HAP-1 (cell line): ENCODE results near the gene VIL1.

Experiments
- DNase-seq, 2 experiments: peaks; one replicate each; pipeline ENCODE4 v3.0.0-alpha.2; 2016 to 2020; ENCODE audit warnings: low spot score in 2 of 2
- H3K27me3 ChIP-seq: fragments of 250-450 bp; sonication (Bioruptor Pico); 2 replicates; pipeline ENCODE4 v1.5.1; 2020; ENCODE audit warnings: low read depth, mild to moderate bottlenecking, moderate library complexity
- H3K36me3 ChIP-seq: fragments of 250-450 bp; sonication (Bioruptor Pico); replicated peaks from 2 replicates; pipeline ENCODE4 v1.5.1; 2020; ENCODE audit warnings: mild to moderate bottlenecking
- H3K4me1 ChIP-seq: fragments of 250-450 bp; sonication (Bioruptor Pico); 2 replicates; pipeline ENCODE4 v1.5.1; 2020; ENCODE audit warnings: mild to moderate bottlenecking
- H3K4me3 ChIP-seq: fragments of 250-450 bp; sonication (Bioruptor Pico); 2 replicates; pipeline ENCODE4 v1.5.1; 2020; ENCODE audit warnings: mild to moderate bottlenecking, moderate library complexity
- H3K9me3 ChIP-seq: fragments of 250-450 bp; sonication (Bioruptor Pico); 2 replicates; pipeline ENCODE4 v1.5.1; 2020; ENCODE audit warnings: mild to moderate bottlenecking, moderate library complexity
- in situ Hi-C: fragments of 300-500 bp; cut with MboI; formaldehyde crosslinking; loops from 3 replicates; pipeline ENCODE4 v1.14.3; 2020; ENCODE audit warnings: low sequenced_read_pairs, inconsistent platforms, mixed read lengths

Gene VIL1

DNA sequence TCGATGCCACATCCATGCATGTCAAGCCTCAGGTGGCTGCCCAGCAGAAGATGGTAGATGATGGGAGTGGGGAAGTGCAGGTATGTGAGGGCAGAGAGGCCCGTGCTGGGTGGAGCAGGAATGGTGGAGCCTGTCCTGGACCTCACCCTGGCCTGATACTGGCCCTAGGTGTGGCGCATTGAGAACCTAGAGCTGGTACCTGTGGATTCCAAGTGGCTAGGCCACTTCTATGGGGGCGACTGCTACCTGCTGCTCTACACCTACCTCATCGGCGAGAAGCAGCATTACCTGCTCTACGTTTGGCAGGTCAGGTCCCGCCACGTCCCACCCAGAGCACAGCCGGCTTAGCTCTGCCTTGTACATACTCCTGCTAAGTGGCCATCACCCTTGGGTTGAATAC, 13.0 kb downstream of the VIL1 start:
- in situ Hi-C loops, result no loop called here
- Histone ChIP-seq H3K27me3 (no peaks in the 10 kb centered on the region), H3K4me3 (no peak overlapping the region)

DNA sequence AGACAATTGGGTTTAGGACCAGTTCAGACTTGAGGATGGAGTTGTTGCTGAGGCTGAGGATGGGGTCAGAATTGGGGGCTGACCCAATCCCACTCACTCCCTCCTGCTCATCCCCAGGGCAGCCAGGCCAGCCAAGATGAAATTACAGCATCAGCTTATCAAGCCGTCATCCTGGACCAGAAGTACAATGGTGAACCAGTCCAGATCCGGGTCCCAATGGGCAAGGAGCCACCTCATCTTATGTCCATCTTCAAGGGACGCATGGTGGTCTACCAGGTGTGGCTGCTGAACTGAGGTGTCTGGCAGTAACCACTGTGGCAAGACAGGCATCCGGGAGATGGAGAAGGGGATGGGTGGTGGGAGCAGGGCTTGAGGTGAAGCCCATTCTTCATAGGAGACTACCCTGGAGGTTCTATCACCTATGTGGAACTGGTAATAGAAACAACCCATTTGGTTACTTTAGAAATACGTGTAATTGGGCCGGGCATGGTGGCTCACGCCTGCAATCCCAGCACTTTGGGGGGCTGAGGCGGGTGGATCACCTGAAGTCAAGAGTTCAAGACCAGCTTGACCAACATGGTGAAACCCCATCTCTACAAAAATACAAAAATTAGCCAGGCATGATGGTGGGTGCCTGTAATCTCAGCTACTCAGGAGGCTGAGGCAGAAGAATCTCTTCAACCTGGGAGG, 13.9 kb downstream of the VIL1 start:
- in situ Hi-C loops, result no loop called here
- no peaks in the 10 kb centered on the region for H3K9me3 ChIP-seq
- no peak for DNase-seq
- H3K36me3 ChIP-seq, result no peaks in the 10 kb centered on the region
- no peaks in the 10 kb centered on the region for H3K4me1 ChIP-seq
- H3K4me3 ChIP-seq, result no peak overlapping the region
- no peaks in the 10 kb centered on the region for H3K27me3 ChIP-seq

More for the DNA sequence above, 13.0 kb downstream of the VIL1 start:
- Histone ChIP-seq H3K36me3 (no peaks in the 10 kb centered on the region), H3K4me1 (no peaks in the 10 kb centered on the region), H3K9me3 (no peaks in the 10 kb centered on the region)
- DNase-seq, result no peak

DNA sequence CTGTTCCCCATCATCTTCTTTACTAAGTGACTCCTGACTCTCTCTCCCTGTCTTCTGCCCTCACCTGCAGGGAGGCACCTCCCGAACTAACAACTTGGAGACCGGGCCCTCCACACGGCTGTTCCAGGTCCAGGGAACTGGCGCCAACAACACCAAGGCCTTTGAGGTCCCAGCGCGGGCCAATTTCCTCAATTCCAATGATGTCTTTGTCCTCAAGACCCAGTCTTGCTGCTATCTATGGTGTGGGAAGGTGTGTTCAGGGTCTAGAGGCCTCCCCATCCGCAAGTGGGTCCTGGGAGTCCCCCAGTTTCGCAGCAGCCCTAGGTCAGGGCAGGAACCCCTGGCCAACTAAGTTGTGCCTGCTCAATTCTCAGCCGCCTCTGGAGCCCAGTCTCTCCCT, 15.5 kb downstream of the VIL1 start:
- no peaks in the 10 kb centered on the region for H3K27me3 ChIP-seq
- DNase-seq, result no peak

DNA sequence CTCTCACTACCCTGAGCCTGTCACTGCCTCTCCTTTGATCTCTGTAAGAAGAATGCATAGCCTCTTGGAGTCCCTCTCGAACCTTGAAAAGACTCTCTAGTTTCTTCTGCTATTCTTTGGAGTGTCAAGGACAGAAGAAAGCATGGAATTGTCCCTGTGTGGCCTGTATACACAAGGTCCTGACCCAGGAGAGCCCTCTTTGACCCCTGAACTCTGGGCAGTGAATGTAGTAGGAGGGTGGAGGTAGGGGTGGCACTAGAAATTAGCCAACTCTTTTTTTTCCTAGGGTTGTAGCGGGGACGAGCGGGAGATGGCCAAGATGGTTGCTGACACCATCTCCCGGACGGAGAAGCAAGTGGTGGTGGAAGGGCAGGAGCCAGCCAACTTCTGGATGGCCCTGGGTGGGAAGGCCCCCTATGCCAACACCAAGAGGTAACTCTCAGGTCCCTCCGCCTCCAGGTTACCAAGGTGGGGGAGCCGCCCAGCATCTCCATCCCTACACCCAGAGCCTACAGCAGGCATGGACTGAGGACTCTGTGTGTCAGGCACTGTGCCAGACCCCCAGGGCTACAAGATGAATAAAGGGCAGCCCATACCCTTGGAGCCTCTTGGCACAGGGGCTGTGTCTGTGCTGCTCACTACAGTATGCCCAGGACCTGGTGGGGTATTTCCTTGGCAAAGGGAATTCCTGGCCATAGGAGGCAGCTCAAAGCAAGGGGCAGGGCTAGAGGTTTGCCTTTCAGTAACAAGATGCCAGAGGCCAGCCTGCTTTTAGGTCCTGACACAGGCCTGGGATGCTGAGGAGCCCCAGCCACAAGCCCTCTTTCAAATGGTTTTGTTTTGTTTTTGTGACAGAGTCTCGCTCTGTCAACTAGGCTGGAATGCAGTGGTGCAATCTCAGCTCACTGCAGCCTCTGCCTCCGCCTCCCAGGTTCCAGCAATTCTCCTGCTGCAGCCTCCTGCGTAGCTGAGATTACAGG, 16.4 kb downstream of the VIL1 start:
- in situ Hi-C loops, result no loop called here
- Histone ChIP-seq H3K9me3 (no peaks in the 10 kb centered on the region), H3K27me3 (no peaks in the 10 kb centered on the region), H3K36me3 (no peaks in the 10 kb centered on the region), H3K4me1 (no peaks in the 10 kb centered on the region), H3K4me3 (no peak overlapping the region)
- no peak for DNase-seq

More for the DNA sequence above, 15.5 kb downstream of the VIL1 start:
- Histone ChIP-seq H3K4me3 (no peak overlapping the region), H3K36me3 (no peaks in the 10 kb centered on the region), H3K9me3 (no peaks in the 10 kb centered on the region), H3K4me1 (no peaks in the 10 kb centered on the region)
- in situ Hi-C loops, result no loop called here

DNA sequence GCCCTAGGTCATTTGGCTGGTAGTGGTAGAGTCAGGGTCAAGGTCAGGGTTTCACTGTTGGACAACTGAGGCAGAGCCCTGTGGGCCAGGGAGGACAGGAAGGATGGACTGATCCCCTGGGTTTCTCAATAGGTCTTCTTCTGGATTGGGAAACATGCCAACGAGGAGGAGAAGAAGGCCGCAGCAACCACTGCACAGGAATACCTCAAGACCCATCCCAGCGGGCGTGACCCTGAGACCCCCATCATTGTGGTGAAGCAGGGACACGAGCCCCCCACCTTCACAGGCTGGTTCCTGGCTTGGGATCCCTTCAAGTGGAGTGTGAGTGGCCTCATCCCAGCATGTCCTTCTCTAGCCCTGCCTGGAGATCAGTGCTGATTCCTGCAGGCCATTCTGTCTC, 18.1 kb downstream of the VIL1 start:
- Histone ChIP-seq H3K36me3 (no peaks in the 10 kb centered on the region), H3K9me3 (no peaks in the 10 kb centered on the region), H3K27me3 (no peaks in the 10 kb centered on the region), H3K4me3 (no peak overlapping the region), H3K4me1 (no peaks in the 10 kb centered on the region)
- no peak for DNase-seq
- in situ Hi-C loops, result no loop called here

DNA sequence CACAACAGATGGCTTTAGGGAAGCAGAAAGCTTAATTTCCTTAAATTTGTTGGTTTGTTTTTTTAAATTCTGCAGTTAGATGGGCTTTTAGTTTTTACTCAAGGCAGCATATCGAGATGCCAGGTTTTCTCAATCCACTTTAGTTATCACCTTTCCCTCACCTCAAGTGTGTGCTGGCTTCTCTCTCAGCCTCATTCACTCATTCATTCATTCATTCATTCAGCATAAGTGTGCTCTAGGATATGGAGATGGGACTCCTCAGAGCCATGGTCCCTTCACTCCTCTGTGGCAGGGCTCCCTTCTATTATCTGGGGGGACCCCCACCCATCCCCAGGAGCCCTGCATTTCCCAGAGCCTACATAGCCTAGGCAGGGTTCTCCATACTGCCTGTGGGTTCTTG, 19.0 kb downstream of the VIL1 start:
- H3K4me3 ChIP-seq, result no peak overlapping the region
- H3K4me1 ChIP-seq, result no peaks in the 10 kb centered on the region
- in situ Hi-C loops, result no loop called here
- H3K27me3 ChIP-seq, result no peaks in the 10 kb centered on the region
- H3K9me3 ChIP-seq, result no peaks in the 10 kb centered on the region
- no peaks in the 10 kb centered on the region for H3K36me3 ChIP-seq
- DNase-seq, result no peak

DNA sequence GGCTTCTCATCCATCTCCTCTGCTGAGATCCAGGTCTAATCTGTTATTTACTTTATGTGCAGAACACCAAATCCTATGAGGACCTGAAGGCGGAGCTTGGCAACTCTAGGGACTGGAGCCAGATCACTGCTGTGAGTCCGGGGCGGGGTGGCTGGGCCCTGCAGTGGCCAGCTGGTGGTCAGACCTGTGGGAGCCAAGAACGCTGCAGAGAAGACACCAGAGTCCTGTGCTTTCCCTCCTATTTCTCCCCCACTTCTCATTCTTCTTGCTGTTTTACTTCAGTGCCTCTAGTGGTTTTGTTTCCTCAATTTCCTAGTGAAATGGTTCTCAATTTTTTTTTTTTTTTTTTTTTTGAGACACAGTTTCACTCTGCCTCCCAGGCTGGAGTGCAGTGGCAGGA, 19.7 kb downstream of the VIL1 start:
- Histone ChIP-seq H3K36me3 (no peaks in the 10 kb centered on the region), H3K4me3 (no peak overlapping the region), H3K9me3 (no peaks in the 10 kb centered on the region), H3K4me1 (no peaks in the 10 kb centered on the region), H3K27me3 (no peaks in the 10 kb centered on the region)
- no peak for DNase-seq
- in situ Hi-C loops, result no loop called here

DNA sequence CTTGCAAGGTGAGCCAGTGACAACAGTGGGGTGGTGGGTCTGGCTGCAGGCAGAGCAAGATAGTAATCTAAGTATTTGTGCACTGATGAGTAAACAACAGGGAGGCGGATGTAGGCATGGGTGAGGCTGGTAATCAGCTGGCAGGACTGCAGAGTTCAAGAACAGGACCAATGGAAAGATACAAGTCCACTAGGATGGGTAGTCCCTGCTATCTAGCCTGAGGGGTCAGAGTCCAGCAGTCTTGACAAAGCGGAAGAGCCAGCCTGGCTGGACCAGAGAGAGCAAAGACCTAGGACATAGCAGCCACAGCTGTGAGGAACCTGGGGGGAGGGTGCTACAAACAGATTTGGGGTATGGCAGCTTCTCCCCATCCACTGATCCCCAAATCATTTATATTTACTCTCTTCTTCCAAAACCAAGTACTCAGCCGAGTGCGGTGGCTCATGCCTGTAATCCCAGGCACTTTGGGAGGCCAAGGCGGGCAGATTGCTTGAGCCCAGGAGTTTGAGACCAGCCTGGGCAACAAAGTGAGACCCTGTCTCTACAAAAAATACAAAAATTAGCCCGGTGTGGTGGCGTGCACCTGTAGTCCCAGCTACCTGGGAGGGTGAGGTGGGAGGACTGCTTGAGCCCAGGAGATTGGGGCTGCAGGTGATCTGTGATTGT, 25.9 kb downstream of the VIL1 start:
- no peak for DNase-seq
- H3K27me3 ChIP-seq, result no peaks in the 10 kb centered on the region
- in situ Hi-C loops, result no loop called here
- peaks cover 5% of the 10 kb centered on the region; the same call in 1 of the 2 replicates for H3K36me3 ChIP-seq
- peaks cover 3% of the 10 kb centered on the region; the same call in 1 of the 2 replicates for H3K4me1 ChIP-seq
- no peaks in the 10 kb centered on the region for H3K9me3 ChIP-seq
- no peak overlapping the region for H3K4me3 ChIP-seq

DNA sequence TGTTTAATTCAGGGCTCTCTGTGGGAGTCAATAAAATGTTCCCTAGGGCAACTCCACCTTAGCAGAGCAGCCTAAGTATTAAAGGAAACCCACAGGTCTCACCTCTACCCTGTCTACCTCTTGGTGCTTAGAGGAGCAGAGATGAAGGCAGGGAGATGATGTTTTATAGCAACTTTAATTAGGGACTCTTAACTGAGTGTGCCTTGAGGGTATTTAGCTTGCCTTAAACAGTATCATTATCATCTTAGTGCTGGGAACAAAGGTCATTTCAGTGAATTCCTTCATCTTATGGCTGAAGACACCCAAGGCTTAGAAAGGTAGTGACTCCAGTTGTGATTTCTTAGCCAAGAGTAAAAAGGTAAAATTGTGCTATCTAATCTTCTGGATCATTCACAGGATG, 26.7 kb downstream of the VIL1 start:
- DNase-seq, result no peak
- no peaks in the 10 kb centered on the region for H3K9me3 ChIP-seq
- no peaks in the 10 kb centered on the region for H3K27me3 ChIP-seq
- peaks cover 3% of the 10 kb centered on the region; the same call in 1 of the 2 replicates for H3K4me1 ChIP-seq
- no peak overlapping the region for H3K4me3 ChIP-seq
- peaks cover 5% of the 10 kb centered on the region; the same call in 1 of the 2 replicates for H3K36me3 ChIP-seq
- in situ Hi-C loops, result no loop called here

DNA sequence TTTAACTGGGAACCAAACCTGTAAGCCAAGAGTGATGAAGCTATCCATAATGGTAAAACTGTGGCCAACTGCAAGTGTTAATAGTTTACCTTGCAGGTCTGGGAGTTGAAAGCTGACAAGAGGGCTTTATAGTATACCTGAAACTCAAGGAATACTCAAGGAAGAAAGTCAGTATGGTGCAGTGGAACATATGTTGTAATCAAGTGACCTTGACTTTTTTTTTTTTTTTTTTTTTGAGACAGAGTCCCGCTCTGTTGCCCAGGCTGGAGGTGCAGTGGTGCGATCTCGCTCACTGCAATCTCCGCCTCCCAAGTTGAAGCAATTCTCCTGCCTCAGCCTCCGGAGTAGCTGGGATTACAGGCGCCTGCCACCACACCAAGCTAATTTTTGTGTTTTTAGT, 27.6 kb downstream of the VIL1 start:
- peaks cover 5% of the 10 kb centered on the region; the same call in 1 of the 2 replicates for H3K36me3 ChIP-seq
- no peak overlapping the region for H3K4me3 ChIP-seq
- H3K9me3 ChIP-seq, result no peaks in the 10 kb centered on the region
- no peaks in the 10 kb centered on the region for H3K27me3 ChIP-seq
- DNase-seq, result no peak
- in situ Hi-C loops, result no loop called here
- H3K4me1 ChIP-seq, result peaks cover 3% of the 10 kb centered on the region; the same call in 1 of the 2 replicates

DNA sequence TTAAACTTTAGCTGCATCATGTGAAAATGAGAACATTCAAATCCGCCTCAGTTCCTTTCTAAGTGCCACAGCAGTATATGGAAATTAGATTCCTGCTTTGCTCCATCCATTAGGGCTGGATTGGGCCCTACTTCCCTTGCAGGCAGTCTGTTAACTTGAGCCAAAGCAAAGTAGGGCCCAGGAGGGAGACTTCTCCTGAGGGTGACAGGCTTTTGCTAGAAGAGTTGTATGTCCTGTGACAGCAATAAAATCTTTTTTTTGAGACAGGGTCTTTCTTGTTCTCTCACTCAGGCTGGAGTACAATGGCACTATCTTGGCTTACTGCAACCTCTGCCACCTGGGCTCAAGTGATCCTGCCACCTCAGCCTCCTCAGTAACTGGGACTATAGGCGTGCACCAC, 28.1 kb downstream of the VIL1 start:
- in situ Hi-C loops, result no loop called here
- no peaks in the 10 kb centered on the region for H3K9me3 ChIP-seq
- peaks cover 5% of the 10 kb centered on the region; the same call in 1 of the 2 replicates for H3K36me3 ChIP-seq
- H3K4me3 ChIP-seq, result no peak overlapping the region
- H3K4me1 ChIP-seq, result peaks cover 3% of the 10 kb centered on the region; the same call in 1 of the 2 replicates
- no peaks in the 10 kb centered on the region for H3K27me3 ChIP-seq
- DNase-seq, result no peak

DNA sequence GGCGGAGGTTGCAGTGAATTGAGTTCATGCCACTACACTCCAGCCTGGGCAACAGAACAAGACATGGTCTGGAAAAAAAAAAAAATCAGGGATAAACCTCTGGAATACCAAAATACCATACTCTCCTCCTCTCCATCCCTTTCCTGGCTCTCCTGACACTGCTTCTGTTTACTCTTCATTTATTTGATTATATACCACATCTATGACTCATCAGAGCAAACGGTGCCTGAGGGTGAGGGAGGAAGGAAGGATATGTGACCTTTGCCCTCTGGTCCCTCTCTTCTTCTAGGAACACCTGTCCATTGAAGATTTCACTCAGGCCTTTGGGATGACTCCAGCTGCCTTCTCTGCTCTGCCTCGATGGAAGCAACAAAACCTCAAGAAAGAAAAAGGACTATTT, 30.0 kb downstream of the VIL1 start:
- in situ Hi-C loops, result no loop called here
- H3K4me1 ChIP-seq, result peaks cover 3% of the 10 kb centered on the region; the same call in 1 of the 2 replicates
- H3K36me3 ChIP-seq, result peaks cover 5% of the 10 kb centered on the region; the same call in 1 of the 2 replicates
- H3K9me3 ChIP-seq, result no peaks in the 10 kb centered on the region
- DNase-seq, result no peak
- no peaks in the 10 kb centered on the region for H3K27me3 ChIP-seq
- no peak overlapping the region for H3K4me3 ChIP-seq

DNA sequence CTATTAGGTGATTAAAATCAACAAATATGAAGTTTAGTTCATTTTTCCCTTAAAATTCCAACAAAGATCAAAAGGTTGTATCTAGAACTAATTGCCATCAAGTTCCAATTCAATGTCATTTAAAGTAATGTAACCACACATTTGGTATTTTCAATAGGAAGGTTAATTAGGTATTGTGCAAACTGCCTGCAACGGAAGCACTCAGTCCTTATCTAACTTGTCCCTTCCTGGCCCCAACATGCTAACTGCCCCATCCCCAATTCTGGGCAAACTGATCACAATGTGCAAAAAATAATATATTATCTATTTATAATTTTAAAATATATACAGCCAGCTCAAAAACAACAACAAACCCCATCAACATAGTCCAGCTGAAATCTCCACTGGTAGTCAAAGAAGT, 33.2 kb downstream of the VIL1 start:
- in situ Hi-C loops, result no loop called here
- no peak for DNase-seq
- H3K36me3 ChIP-seq, result peaks cover 24% of the 10 kb centered on the region
- no peaks in the 10 kb centered on the region for H3K4me1 ChIP-seq
- no peak overlapping the region for H3K4me3 ChIP-seq
- H3K27me3 ChIP-seq, result no peaks in the 10 kb centered on the region
- no peaks in the 10 kb centered on the region for H3K9me3 ChIP-seq
